HG02973 (cell line): Measurements from ENCODE around the gene HEATR3.

Source experiments
- ATAC-seq: cut with Tn5 transposase; IDR thresholded peaks from one replicate; pipeline ENCODE4 v1.9.1; 2021; ENCODE audit warnings: moderate library complexity; ENCODE audit not compliant: unreplicated experiment

Gene HEATR3

GRCh38 chr16:50050802-50051201 lies 15.0 kb upstream of the HEATR3 start:
- no peak for ATAC-seq

DNA sequence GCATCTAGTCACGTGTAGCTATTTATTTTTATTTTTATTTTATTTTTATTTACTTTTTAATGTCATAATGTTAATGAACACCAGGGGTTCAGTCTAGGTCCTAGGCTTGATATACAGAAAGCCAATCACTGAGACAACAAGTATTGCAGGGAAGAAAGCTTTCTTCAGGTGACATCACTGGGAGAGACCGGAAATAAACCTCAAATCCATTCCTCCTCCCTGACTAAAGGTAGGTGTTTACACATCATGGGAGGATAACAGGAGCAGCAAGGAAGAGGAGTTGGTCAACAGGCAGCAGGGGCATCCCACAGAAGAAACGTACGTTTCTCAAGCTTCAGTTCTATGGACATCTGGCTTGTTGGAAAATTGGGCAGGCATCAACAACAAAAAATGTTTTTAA lies 9.5 kb upstream of the HEATR3 start:
- ATAC-seq, result no peak

- ATAC-seq, result no peak
Measured at GRCh38 chr16:50058091-50058771, 7.5 kb upstream of the HEATR3 start.

DNA sequence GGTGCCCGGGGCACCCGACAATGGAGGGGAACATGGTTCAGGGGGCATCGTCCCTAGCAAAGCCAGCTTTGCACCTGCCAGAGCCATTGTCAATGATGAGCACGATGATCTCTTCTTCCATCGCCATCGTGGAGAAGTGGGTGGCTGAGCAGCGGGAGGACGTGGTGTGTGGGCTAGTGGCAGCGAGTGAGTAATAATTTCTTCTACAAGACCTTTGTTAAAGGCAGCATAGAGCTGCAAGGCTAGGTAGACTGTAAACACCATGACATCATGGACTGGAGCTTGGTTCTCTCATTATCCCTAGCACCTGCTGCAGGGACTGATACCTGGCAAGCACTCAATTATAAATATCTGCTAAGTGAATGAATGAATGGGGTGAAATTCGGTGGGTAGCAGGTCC lies 6.7 kb upstream of the HEATR3 start:
- ATAC-seq, result no peak

DNA sequence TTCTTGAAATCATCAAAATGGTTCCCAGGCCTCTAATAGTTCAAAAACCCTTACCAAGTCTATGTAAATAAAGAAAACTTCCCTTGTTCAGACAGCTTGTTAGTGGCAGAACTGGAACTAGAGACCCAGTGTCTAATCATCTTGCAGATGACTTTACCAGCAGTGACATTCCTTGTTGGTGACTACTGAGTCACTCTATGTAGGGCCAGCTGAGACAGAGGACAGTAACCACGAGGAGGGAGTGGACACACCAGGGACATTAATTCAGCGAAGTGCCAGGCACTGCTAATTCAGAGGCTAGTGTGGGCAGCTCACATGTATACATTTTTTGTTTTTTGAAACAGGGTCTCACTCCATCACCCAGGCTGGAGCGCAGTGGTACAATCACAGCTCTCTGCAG lies 6.1 kb upstream of the HEATR3 start:
- no peak for ATAC-seq

DNA sequence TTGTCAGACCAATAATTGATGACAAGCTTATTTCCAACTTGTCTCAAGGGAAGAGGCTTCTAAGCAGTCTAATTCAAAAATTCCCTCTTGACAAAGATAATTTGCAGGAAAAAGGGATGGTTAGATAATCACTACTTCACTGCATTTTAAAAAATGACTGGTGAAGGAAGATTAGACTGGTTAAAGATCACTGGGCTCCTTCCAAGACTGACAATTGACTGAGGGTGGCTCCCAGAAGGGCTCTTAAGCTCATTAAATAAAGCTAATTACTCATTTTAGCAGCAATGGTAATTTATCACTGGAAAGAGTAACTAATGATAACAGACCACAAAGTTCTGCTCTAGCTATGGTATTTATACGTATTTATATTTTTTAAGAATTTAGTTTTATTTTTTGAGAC lies 4.4 kb upstream of the HEATR3 start:
- ATAC-seq, result no peak

- no peak for ATAC-seq
Measured at GRCh38 chr16:50065241-50065623, 538 bp upstream of the HEATR3 start.

DNA sequence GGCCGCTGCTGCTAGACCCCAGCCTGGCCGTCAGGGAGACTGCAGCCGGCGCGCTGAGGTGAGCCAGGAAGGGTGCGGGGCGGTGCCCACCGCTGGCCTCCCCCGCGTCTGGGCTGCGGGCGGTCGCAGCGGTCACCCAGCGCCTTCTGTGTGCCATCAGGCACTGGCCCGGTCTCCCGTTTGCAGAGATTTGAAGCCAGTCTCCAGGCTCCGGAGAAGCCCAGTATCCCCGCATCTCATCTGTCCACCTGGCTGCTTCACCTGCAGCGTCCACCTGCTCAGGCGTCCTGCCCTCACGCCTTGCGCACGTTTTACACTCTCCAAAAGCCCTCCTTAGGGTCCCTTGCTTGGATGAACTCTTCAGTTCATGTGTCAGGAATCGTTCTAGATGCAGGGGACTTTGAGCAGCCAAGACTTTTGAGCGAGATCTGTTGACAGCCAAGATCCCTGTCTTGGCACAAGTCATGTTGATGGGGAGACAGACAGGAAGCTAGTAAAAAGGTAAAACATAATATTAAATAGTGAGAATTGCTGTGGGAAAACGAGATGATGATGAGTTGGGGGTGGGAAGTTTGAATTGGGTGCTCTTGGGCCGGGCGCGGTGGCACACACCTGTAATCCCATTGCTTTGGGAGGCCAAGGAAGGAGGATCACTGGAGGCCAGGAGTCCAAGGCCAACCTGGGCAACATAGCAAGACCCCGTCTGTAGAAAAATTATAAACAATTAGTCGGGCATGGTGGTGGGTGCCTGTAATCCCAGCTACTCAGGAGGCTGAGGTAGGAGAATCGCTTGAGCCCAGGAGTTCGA lies 916 bp downstream of the HEATR3 start:
- no peak for ATAC-seq

DNA sequence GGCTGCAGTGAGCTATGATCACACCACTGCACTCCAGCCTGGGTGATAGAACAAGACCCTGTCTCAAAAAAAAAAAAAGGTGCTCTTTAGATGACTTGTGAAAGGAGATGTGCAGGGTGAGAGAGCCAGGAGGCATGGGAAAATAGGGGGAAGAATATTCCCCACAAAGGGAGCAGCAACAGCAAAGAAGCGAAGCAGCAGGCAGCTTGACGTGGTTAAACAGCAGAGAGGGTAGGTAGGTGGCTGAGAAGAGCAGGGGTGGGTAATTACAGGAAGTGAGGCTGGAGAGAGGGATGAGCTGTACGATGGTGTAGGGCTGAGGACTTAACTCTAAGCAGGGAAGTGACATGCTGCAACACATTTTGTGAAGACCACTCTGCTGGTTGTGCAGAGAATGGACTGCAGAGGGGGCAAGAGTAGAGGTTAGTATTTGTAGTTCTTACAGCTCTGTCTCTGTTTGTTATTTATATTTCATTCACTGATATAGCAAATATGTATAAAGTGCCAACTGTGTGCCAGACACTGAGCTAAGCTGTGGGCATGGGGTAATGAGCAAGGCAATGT lies 1.6 kb downstream of the HEATR3 start:
- peak; percentile 35 for ATAC-seq

DNA sequence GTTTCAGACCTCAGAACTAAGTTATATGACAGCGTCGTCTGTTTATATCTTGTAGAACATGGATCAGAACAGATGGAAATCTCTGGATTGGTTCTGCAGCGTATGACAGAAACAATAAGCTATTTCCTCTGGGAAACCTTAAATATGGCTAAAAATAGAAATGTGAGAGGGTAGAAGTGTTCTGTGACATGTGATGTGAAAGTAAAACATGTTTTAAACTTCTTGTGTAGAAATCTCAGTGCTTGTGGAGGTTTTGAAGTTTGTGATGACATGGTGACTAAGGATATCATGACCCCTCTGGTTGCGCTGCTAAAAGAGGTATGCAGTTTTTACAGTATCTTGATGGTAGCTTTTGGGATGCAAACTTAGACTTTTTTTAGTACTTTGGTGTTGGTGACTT lies 2.8 kb downstream of the HEATR3 start:
- ATAC-seq, result no peak

DNA sequence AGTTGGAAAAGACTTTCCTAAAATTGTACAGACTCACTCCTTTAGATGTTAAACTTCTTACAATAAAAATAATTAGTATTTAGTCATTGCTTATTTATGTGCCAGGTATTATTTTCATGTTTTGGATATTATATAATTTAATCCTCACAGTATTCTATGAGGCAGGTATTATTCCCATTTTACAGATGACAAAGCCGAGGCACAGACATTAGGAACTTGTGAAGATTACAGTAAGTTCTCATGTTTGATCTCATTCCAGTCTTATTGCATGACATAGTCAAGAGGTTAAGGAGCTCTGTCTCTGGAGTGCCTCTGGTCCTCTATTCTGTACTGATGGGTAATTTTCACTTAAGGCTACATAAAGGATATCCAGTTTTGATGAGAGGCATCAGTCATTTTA lies 3.3 kb downstream of the HEATR3 start:
- ATAC-seq, result no peak

DNA sequence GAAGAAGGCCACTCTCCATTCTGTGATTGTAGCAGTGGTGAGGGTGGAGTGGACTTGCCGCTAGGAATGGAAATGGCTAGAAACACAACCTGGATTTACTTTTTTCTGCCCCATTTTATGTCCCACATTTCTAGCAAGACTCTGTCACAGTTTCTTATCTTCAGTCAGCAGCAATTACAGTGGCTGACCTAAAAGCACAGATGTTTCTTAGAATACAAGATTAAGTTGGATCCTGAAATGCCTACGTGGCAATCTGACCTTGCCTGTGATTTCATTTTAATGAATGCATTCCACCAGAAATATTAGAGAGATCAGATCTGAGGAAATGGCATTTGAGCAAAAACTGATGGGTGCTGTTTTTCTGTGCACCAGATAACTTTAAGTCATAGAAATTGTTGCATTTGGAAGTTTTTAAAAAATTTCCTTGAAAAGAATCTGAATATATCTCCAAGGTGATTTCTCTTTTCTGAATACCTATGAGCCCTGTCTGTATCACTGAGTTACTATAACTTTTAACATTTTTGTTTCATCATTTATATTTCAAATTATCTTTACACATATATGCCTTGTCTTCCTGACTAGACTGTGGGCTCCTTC lies 5.4 kb downstream of the HEATR3 start:
- no peak for ATAC-seq

DNA sequence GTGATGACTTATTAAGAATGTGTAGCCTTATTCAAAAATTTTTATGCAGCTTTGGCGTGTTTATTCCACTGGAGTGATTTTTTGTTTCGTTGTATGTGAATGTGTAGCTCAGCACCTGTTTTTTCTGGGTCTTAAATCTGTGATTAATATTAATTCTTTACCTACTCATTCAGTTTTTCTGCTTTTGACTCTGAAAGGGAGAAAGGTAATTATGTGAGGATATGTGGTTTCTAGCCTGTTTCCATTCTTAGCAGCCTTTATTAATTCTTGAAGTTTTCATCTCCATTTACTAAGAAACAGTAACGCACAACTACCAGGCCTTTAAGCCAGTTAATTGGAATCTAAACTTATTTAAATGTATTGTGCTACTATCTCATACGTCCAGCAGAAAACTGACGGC lies 7.0 kb downstream of the HEATR3 start:
- no peak for ATAC-seq

DNA sequence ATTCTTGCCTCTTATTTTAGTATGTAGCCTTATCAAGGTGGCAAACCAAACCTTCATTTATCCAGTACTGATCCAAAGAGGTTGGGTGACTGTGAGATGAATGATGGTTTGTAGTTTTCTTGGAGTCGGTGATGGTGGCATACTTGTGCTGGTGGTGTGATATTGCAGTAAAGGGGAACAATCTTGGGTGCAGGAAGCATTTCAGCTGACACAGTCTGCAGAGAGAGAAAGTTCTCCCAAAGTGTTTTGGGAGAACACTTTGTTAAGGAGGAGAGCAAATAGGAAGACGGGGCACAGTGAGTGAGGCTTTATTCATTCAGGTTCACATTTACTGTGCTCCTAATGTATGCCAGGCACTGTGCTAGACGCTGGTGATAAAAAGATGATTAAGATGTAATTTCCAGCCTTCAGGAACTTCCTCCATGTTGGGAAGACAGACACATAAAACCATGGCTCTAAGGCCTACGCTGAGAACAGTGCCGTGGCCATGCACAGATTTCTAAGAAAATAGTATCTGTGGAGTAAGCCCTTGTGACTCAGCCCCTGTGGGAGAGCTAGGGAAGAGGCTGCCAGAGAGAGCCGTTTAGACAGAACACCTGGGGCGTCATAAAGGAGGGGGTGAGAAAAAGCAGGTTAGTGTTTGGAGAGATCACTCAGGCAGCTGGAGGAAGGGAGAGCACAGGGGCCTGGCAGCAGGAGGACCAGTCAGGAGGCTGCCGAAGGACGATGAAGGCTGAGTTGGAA lies 13.8 kb downstream of the HEATR3 start:
- ATAC-seq, result no peak

DNA sequence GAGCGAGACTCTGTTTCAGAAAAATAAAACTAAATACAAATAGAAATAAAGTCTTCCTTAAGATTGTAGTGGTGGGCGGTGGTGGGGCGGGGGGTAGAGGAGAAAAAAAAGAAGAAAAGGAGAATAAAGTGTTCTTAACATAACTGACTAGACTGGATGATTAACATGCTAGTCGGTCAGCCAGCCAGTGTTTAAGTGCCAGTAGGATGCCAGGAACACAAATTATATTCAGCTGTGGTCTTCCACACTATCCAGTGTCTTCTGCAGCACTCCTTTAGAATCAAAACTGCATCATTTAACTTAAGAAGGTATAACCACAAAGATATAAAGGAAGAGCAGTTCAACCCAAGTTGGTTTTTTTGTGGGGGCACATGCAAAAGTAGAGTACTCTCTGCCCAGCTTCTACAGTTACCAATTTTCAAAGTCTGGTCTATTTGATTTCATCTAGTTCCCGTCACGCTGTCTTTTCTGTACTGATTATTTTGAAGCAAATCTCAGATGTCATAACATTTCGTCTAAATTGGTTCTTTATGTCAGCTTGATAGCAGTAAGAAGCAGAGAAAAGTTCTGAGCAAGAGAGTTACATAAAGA lies 15.8 kb downstream of the HEATR3 start:
- no peak for ATAC-seq

DNA sequence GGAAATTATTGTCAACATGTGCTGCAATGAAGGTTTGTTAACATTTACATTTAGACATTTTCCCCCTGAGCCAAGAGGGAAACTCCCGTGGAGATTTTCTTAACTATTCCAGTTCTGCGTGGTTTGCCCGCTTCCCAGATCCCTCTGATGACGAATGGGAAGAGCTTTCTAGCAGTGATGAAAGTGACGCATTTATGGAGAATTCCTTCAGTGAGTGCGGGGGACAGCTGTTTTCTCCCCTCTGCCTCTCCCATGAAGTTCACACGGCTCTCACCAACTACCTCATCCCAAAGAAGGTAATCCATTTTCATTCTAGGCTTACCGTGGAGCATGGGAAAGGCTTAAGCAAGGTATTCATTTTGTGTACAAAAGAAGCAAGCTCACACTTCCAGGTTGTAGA lies 18.2 kb downstream of the HEATR3 start:
- ATAC-seq, result no peak

- no peak for ATAC-seq
Measured at GRCh38 chr16:50086176-50086575, 20.4 kb downstream of the HEATR3 start.

DNA sequence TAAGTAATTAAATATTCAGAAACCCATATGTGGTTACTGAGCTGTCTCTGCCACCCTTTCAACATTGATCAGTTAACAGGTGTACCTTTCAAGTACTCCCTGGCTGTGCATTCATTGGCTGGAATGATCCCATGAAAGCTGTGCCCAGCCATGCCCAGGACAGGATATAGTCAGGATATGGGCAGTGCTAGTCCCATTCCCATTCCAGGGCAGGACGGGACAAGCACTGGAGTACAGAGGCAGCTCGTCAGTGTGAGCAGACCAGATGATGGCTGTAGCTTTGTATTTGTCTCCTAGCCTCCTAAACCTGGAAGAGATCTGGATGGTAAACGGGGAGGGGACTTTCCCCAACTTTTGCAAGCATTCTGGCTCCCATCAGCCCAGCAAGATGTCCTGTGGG lies 22.5 kb downstream of the HEATR3 start:
- ATAC-seq, result no peak

GRCh38 chr16:50092891-50093290 lies 27.1 kb downstream of the HEATR3 start:
- no peak for ATAC-seq

DNA sequence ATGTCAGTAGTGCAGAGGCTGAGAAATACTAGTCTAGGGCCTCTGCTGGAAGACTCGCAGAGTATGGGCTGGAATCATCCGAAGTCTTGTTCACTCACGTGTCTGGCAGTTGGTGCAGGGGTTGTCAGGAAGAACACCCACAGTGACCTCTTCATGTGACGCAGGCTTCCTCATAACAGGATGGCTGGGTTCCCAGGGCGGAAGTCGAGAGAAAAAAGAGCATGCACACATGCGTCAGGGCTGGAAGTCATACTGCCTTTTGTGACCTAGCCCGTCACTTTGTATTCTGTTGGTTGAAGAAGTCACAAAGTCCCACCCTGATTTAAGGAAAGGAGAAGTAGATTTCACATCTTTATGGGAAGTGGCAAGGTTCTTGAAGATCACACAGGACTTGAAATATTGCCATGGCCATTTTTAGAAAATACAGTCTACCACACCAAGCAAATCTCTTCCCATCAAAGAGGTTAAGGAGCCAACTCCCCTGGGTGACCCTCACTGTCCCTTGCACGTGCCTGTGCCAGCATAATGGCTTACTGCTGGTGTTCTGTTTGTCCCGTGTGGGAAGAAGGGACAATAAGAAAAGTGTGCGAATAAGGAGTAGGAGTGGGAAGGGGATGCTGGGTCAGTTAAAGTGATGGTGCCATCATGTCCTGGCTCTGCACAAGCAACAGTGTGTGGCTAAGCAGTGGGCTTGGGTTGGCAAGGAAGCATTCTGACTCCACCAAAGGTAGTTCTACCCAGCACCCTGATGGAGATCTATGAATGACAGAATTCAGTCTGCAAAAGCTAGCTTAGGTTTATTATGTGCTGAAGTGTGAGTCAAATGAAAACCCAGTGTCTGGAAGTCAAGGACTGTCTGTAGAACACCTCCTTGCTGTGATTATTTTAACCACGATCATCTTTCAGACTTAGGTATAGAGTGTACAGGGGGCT lies 28.1 kb downstream of the HEATR3 start:
- ATAC-seq, result no peak
